HCT116 (cell line): ENCODE measurements around the gene SLC16A3. TPM values are rescaled to one million over a fixed set of nuclear protein-coding genes. Genes with fewer than 3 reads are reported as not detected.

Experiments
- ATAC-seq: fragments of 200-7000 bp; cut with Tn5 transposase; 2 replicates; pipeline ENCODE4 v1.9.1; 2020; ENCODE audit warnings: mild to moderate bottlenecking, moderate library complexity
- BruUV-seq: library from RNA; stranded (reverse); fragments of 400-500 nt; replicated peaks from 2 replicates; lab custom pipeline; 2021; lab: Mats Ljungman, UMichigan
- CTCF ChIA-PET: fragments of 300-600 bp; sonication (Branson Sonifier 250); formaldehyde crosslinking; loops from one replicate; lab custom pipeline; 2021; ENCODE audit warnings: antibody characterized with exemption; lab: Charles Lee
- POLR2A ChIA-PET: fragments of 300-600, 350-600 bp; sonication (Branson Sonifier 250); formaldehyde crosslinking; loops from one replicate; lab custom pipeline; 2021; ENCODE audit warnings: antibody characterized with exemption; lab: Charles Lee
- RAD21 ChIA-PET, 2 experiments: fragments of 300-600 bp; sonication (Branson Sonifier 250); formaldehyde crosslinking; loops; one replicate each; lab custom pipeline; 2023; ENCODE audit warnings: low total read pairs in 2 of 2; ENCODE audit not compliant: uncharacterized antibody in 2 of 2, unreplicated experiment in 2 of 2, low non-redundant PET in 1 of 2; lab: Charles Lee
- DNase-seq: peaks from one replicate; pipeline ENCODE4 v3.0.0-alpha.2; 2010; ENCODE audit warnings: low read depth, low spot score
- H2AFZ ChIP-seq: fragments of 200-600 bp; shearing (Covaris generic), sonication (generic); 2 replicates; pipeline ENCODE4 v1.6.1; 2017; ENCODE audit warnings: low read depth, mixed run types, mixed read lengths, antibody characterized with exemption, low read length; ENCODE audit not compliant: poor library complexity, severe bottlenecking
- H3K27ac ChIP-seq: 2 replicates; pipeline ENCODE4 v1.5.1; 2012; ENCODE audit warnings: low read depth, low read length
- H3K27me3 ChIP-seq: fragments of 200-600 bp; sonication (generic); 2 replicates; pipeline ENCODE4 v1.6.1; 2016; ENCODE audit warnings: mixed run types, low read length, mixed read lengths; ENCODE audit not compliant: insufficient read depth
- H3K36me3 ChIP-seq, 2 experiments: fragments of 200-500 bp in 1 of 2; fragments of 200-600 bp in 1 of 2; sonication (Bioruptor generic) in 1 of 2; sonication (generic) in 1 of 2; 2 replicates each; pipeline versions ENCODE4 v1.5.1 to v1.6.1; 2014 to 2016; ENCODE audit warnings: low read length in 2 of 2, inconsistent platforms in 1 of 2, mixed read lengths in 1 of 2, mixed run types in 1 of 2; ENCODE audit not compliant: insufficient read depth in 2 of 2, control insufficient read depth in 1 of 2
- H3K4me1 ChIP-seq, 2 experiments: fragments of 200-600 bp in 1 of 2; sonication (generic) in 1 of 2; 2 replicates each; pipeline versions ENCODE4 v1.5.1 to v1.6.1; 2012 to 2017; ENCODE audit warnings: low read length in 2 of 2, inconsistent platforms in 1 of 2, mild to moderate bottlenecking in 1 of 2, mixed read lengths in 1 of 2, mixed run types in 1 of 2, moderate library complexity in 1 of 2; ENCODE audit not compliant: insufficient read depth in 2 of 2, control insufficient read depth in 1 of 2
- H3K4me2 ChIP-seq: fragments of 200-600 bp; sonication (generic); 2 replicates; pipeline ENCODE4 v1.6.1; 2017; ENCODE audit warnings: mixed run types, low read length, mixed read lengths
- H3K4me3 ChIP-seq, 2 experiments: fragments of 200-600 bp in 1 of 2; sonication (generic) in 1 of 2; replicated peaks in 1 of 2; 2 replicates each; pipeline ENCODE4 v1.5.1; 2011 to 2016; ENCODE audit warnings: low read length in 2 of 2, control low read depth in 1 of 2, low read depth in 1 of 2, mild to moderate bottlenecking in 1 of 2, mixed read lengths in 1 of 2, mixed run types in 1 of 2
- H3K79me2 ChIP-seq: fragments of 200-600 bp; sonication (generic); 2 replicates; pipeline ENCODE4 v1.6.1; 2017; ENCODE audit warnings: mild to moderate bottlenecking, mixed run types, low read length, moderate library complexity, mixed read lengths; ENCODE audit not compliant: insufficient read depth
- H3K9ac ChIP-seq: fragments of 200-600 bp; sonication (generic); 2 replicates; pipeline ENCODE4 v1.6.1; 2016; ENCODE audit warnings: low read length, mixed read lengths
- H3K9me2 ChIP-seq: fragments of 200-600 bp; sonication (generic), shearing (Covaris generic); 2 replicates; pipeline ENCODE4 v1.6.1; 2017; ENCODE audit warnings: mixed run types, mild to moderate bottlenecking, moderate library complexity; ENCODE audit not compliant: insufficient read depth
- H3K9me3 ChIP-seq, 2 experiments: fragments of 200-500 bp in 1 of 2; fragments of 200-600 bp in 1 of 2; sonication (Bioruptor generic) in 1 of 2; sonication (generic) in 1 of 2; 2 replicates each; pipeline ENCODE4 v1.6.1; 2014 to 2017; ENCODE audit warnings: low read length in 2 of 2, mixed read lengths in 2 of 2, inconsistent platforms in 1 of 2, low read depth in 1 of 2, mild to moderate bottlenecking in 1 of 2, mixed run types in 1 of 2, moderate library complexity in 1 of 2; ENCODE audit not compliant: control insufficient read depth in 1 of 2, insufficient read depth in 1 of 2
- H4K20me1 ChIP-seq: fragments of 200-600 bp; sonication (generic), shearing (Covaris generic); 2 replicates; pipeline ENCODE4 v1.6.1; 2017; ENCODE audit warnings: mixed run types, mild to moderate bottlenecking, moderate library complexity; ENCODE audit not compliant: insufficient read depth
- ATF3 ChIP-seq: IDR thresholded peaks from 2 replicates; pipeline ENCODE4 v1.6.1; 2012
- CEBPB ChIP-seq: IDR thresholded peaks from 2 replicates; pipeline ENCODE4 v1.6.1; 2012; ENCODE audit warnings: low read depth
- CTCF ChIP-seq, 3 experiments: fragments of 200-600 bp in 1 of 3; sonication (generic) in 1 of 3; IDR thresholded peaks in 2 of 3; conservative IDR thresholded peaks in 1 of 3; 2 replicates each; pipeline ENCODE4 v1.5.1; 2012 to 2017; ENCODE audit warnings: low read depth in 2 of 3, low read length in 2 of 3, antibody characterized with exemption in 1 of 3, borderline replicate concordance in 1 of 3, control low read depth in 1 of 3, mild to moderate bottlenecking in 1 of 3, mixed read lengths in 1 of 3, mixed run types in 1 of 3, moderate library complexity in 1 of 3; ENCODE audit not compliant: insufficient read depth in 1 of 3
- EGR1 ChIP-seq: IDR thresholded peaks from 2 replicates; pipeline ENCODE4 v1.6.1; 2012; ENCODE audit warnings: low read depth
- ELF1 ChIP-seq: IDR thresholded peaks from 2 replicates; pipeline ENCODE4 v1.6.1; 2012; ENCODE audit warnings: low read depth, borderline replicate concordance
- EZH2 ChIP-seq: fragments of 200-600 bp; sonication (generic); IDR thresholded peaks from 2 replicates; pipeline ENCODE4 v1.6.1; 2017; ENCODE audit warnings: antibody characterized with exemption, mixed run types
- EZH2phosphoT487 ChIP-seq: fragments of 200-600 bp; IDR thresholded peaks from 2 replicates; pipeline ENCODE4 v1.6.1; 2018; ENCODE audit warnings: antibody characterized with exemption, borderline replicate concordance
- FOSL1 ChIP-seq: IDR thresholded peaks from 2 replicates; pipeline ENCODE4 v1.6.1; 2012; ENCODE audit warnings: low read depth
- JUND ChIP-seq: IDR thresholded peaks from 2 replicates; pipeline ENCODE4 v1.6.1; 2012
- RAD21 ChIP-seq: IDR thresholded peaks from 2 replicates; pipeline ENCODE4 v1.6.1; 2012; ENCODE audit warnings: low read depth, mild to moderate bottlenecking
- REST ChIP-seq: IDR thresholded peaks from 2 replicates; pipeline ENCODE4 v1.6.1; 2012; ENCODE audit warnings: low read depth
- SIN3A ChIP-seq: IDR thresholded peaks from 2 replicates; pipeline ENCODE4 v1.6.1; 2012; ENCODE audit warnings: low read depth
- SP1 ChIP-seq: IDR thresholded peaks from 2 replicates; pipeline ENCODE4 v1.6.1; 2012; ENCODE audit warnings: low read depth
- TCF7L2 ChIP-seq: IDR thresholded peaks from 2 replicates; pipeline ENCODE4 v1.7.0; 2011; ENCODE audit warnings: borderline replicate concordance, inconsistent platforms; ENCODE audit not compliant: insufficient read depth, insufficient read length; ENCODE audit errors: extremely low read depth
- YY1 ChIP-seq: IDR thresholded peaks from 2 replicates; pipeline ENCODE4 v1.6.1; 2011; ENCODE audit warnings: low read length, low read depth, moderate library complexity, mild to moderate bottlenecking; ENCODE audit not compliant: insufficient replicate concordance; ENCODE audit errors: extremely low read depth
- ZFX ChIP-seq: fragments of 450-650 bp; IDR thresholded peaks from 2 replicates; pipeline ENCODE4 v1.6.1; 2017
- ZNF274 ChIP-seq: fragments of 200-500 bp; sonication (Bioruptor generic); IDR thresholded peaks from 2 replicates; pipeline ENCODE4 v1.6.1; 2014; ENCODE audit warnings: mild to moderate bottlenecking, low read depth, low read length, inconsistent platforms
- intact Hi-C: fragments of 100-400 bp; cut with micrococcal nuclease; formaldehyde crosslinking; loops from 2 replicates; pipeline ENCODE4 v1.10.0; 2022
- total RNA-seq: library from RNA; stranded (reverse); gene quantifications from one replicate; pipeline ENCODE4 v1.2.1, GENCODE V29; 2021; ENCODE audit not compliant: unreplicated experiment
- TF ChIP-seq, protein P1 (sequence below): IDR thresholded peaks from 2 replicates; pipeline ENCODE4 v1.6.1; 2012
- TF ChIP-seq, protein P2 (sequence below): IDR thresholded peaks from 2 replicates; pipeline ENCODE4 v1.6.1; 2011; ENCODE audit warnings: mild to moderate bottlenecking, low read length, moderate library complexity; ENCODE audit not compliant: insufficient replicate concordance; ENCODE audit errors: extremely low read depth

SLC16A3 gene
- total RNA-seq, 1 experiment from 2014 or later, result 445 TPM

DNA sequence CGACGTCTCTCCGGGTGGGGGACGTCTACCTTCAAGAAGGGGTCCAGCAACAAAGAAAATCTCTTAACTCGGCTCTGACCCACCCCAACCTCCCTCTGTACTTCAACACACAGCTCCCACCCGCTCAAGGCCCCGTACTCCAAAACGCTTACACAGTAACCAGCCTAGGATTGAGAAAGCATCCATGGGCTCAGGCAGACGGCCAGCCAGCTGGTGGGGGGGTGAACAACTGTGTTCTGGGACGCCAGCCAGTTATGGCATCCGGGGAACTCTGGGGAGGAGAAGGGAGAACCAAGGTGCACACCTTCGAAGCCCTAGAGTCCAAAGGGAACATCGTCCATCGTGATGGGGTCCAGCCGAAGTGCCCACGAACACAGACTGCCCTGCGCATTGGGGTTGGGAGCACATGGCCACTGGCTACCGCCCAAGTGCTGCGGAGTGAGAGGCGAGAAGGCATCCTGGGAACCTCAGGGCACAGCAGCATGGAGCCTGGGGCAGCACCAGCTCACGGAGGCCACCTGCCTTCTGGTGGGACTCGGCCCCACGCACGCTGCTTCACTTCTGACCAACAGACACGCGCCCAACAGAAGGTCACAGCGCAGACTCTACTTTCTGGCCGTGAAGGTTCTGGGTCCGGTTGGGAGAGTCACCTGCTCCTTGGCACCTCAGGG lies 14.3 kb downstream of the SLC16A3 start:
- ChIA-PET POLR2A (interaction anchor here (1.7 to 4.0 kb wide), 2 partner anchors 13 to 55 kb away, joined by 4 to 27 read pairs; partner anchors contain the start of gene SLC16A3), RAD21 (no interaction called here), CTCF (interaction anchor here (0.5 to 1.4 kb wide), 4 partner anchors 12 to 108 kb away, joined by 3 to 6 read pairs (median 4); no protein-coding TSS in a partner anchor)
- no peaks in the 10 kb centered on the region for H3K9me3 ChIP-seq
- 0 out of 2 replicates have a peak overlapping the region, but pooled peaks have one; percentile 4 for H3K9ac ChIP-seq
- no peak for DNase-seq
- no peak overlapping the region for H3K4me3 ChIP-seq
- peaks cover 26% of the 10 kb centered on the region; the same call in 1 of the 2 replicates for H4K20me1 ChIP-seq
- peaks cover 25 to 68% of the 10 kb centered on the region in 2 experiments for H3K4me1 ChIP-seq
- H3K4me2 ChIP-seq, result no peak overlapping the region
- intact Hi-C loops, result no loop called here
- no peak overlapping the region for H2AFZ ChIP-seq
- H3K79me2 ChIP-seq, result peaks cover 59% of the 10 kb centered on the region
- peaks cover 31 to 63% of the 10 kb centered on the region in 2 experiments for H3K36me3 ChIP-seq
- BruUV-seq, result no TSS peak
- ATAC-seq, result no peak
- peak overlapping the region; percentile 57 for H3K27ac ChIP-seq
- H3K27me3 ChIP-seq, result no peaks in the 10 kb centered on the region
- H3K9me2 ChIP-seq, result no peaks in the 10 kb centered on the region
- no peak for TF ChIP-seq CTCF (IDR thresholded peaks at IDR 0.05 in 2 of 3, conservative IDR thresholded peaks at IDR 0.05 in 1 of 3; ENCODE audit: borderline replicate concordance in 1 of 3, insufficient read depth in 1 of 3, low read depth in 2 of 3, low read length in 2 of 3)
- TF ChIP-seq EZH2, result no peak
- TF ChIP-seq SP1, result no peak
- no peak for TF ChIP-seq TCF7L2
- TF ChIP-seq, protein P1, sequence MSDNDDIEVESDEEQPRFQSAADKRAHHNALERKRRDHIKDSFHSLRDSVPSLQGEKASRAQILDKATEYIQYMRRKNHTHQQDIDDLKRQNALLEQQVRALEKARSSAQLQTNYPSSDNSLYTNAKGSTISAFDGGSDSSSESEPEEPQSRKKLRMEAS, result peak; percentile 72
- no peak; the same call in 1 of the 2 replicates for TF ChIP-seq ELF1
- 0 out of 2 replicates have a peak, but pooled peaks have one; percentile 4 for TF ChIP-seq RAD21
- no peak for TF ChIP-seq CEBPB
- peak; percentile 33; the same call in 1 of the 2 replicates for TF ChIP-seq SIN3A
- TF ChIP-seq, protein P2, sequence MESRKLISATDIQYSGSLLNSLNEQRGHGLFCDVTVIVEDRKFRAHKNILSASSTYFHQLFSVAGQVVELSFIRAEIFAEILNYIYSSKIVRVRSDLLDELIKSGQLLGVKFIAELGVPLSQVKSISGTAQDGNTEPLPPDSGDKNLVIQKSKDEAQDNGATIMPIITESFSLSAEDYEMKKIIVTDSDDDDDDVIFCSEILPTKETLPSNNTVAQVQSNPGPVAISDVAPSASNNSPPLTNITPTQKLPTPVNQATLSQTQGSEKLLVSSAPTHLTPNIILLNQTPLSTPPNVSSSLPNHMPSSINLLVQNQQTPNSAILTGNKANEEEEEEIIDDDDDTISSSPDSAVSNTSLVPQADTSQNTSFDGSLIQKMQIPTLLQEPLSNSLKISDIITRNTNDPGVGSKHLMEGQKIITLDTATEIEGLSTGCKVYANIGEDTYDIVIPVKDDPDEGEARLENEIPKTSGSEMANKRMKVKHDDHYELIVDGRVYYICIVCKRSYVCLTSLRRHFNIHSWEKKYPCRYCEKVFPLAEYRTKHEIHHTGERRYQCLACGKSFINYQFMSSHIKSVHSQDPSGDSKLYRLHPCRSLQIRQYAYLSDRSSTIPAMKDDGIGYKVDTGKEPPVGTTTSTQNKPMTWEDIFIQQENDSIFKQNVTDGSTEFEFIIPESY, result no peak
- TF ChIP-seq ZFX, result no peak
- TF ChIP-seq REST, result no peak
- no peak for TF ChIP-seq YY1
- no peak for TF ChIP-seq ATF3
- TF ChIP-seq ZNF274, result no peak
- TF ChIP-seq JUND, result peak; percentile 17
- no peak for TF ChIP-seq EZH2phosphoT487
- TF ChIP-seq FOSL1, result no peak
- TF ChIP-seq EGR1, result no peak
